Measurements from ENCODE around the gene PARP3. TPM values are rescaled to one million over a fixed set of nuclear protein-coding genes. Genes with fewer than 3 reads are reported as not detected.
A peak's percentile ranks its signal among the peaks of the same experiment; 100 is the strongest.

PARP3 gene
- total RNA-seq, 3 donors from 2014 or later, result 6.6 to 9.4 (median 8.7) TPM

- H3K36me3 Mint-ChIP-seq (ENCODE audit: insufficient read depth), result peaks cover 4% of the 10 kb centered on the region
Observed at GRCh38 chr3:51963951-51964451, 21.8 kb downstream of the PARP3 start.

GRCh38 chr3:51964521-51964920, 22.4 kb downstream of the PARP3 start:
- Mint-ChIP-seq H3K27me3 (ENCODE audit: low read depth) (no peaks in the 10 kb centered on the region), H3K4me1 (ENCODE audit: low read depth) (peaks cover 9% of the 10 kb centered on the region), H3K9me3 (no peaks in the 10 kb centered on the region), H3K36me3 (ENCODE audit: insufficient read depth) (peaks cover 4% of the 10 kb centered on the region), H3K4me3 (no peak overlapping the region)
- ATAC-seq (no peak), DNase-seq (no peak)

More at GRCh38 chr3:51963951-51964451, 21.8 kb downstream of the PARP3 start:
- H3K9me3 Mint-ChIP-seq, result no peaks in the 10 kb centered on the region
- ATAC-seq (no peak), DNase-seq (no peak)
- no peak overlapping the region for H3K4me3 Mint-ChIP-seq
- H3K27me3 Mint-ChIP-seq (ENCODE audit: low read depth), result no peaks in the 10 kb centered on the region
- peaks cover 7% of the 10 kb centered on the region for H3K4me1 Mint-ChIP-seq (ENCODE audit: low read depth)

DNA sequence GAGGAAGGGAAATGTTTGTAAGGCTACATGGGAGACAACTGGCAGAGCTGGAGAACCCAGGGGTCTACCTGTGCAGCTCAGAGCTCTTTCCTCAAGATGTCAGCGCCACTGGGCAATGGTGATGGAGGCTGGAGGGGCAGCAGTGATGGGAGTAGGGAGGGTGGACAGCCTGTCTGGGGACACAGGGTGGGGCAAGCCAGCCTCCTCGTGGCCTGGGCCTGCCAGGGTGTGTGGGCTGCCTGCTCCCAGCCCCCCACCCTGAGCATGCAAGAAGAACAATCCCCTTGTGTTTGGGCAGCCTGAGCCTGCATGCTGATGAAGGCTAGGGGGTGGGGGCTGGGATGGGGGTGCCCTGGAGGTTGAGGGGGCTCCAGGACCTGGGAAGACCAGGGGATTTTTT, 23.9 kb downstream of the PARP3 start:
- peak overlapping the region; percentile 81 for H3K4me3 Mint-ChIP-seq
- no peaks in the 10 kb centered on the region for H3K27me3 Mint-ChIP-seq (ENCODE audit: low read depth)
- no peak for ATAC-seq
- H3K4me1 Mint-ChIP-seq (ENCODE audit: low read depth), result peaks cover 10% of the 10 kb centered on the region
- no peaks in the 10 kb centered on the region for H3K9me3 Mint-ChIP-seq
- DNase-seq, result no peak
- peaks cover 4% of the 10 kb centered on the region for H3K36me3 Mint-ChIP-seq (ENCODE audit: insufficient read depth)

- DNase-seq, result no peak
- H3K27me3 Mint-ChIP-seq (ENCODE audit: low read depth), result no peaks in the 10 kb centered on the region
- peaks cover 10% of the 10 kb centered on the region for H3K4me1 Mint-ChIP-seq (ENCODE audit: low read depth)
- no peak for ATAC-seq
- no peaks in the 10 kb centered on the region for H3K9me3 Mint-ChIP-seq
- H3K36me3 Mint-ChIP-seq (ENCODE audit: insufficient read depth), result no peaks in the 10 kb centered on the region
- peak overlapping the region; percentile 81 for H3K4me3 Mint-ChIP-seq
Observed at GRCh38 chr3:51966486-51966885, 24.3 kb downstream of the PARP3 start.

DNA sequence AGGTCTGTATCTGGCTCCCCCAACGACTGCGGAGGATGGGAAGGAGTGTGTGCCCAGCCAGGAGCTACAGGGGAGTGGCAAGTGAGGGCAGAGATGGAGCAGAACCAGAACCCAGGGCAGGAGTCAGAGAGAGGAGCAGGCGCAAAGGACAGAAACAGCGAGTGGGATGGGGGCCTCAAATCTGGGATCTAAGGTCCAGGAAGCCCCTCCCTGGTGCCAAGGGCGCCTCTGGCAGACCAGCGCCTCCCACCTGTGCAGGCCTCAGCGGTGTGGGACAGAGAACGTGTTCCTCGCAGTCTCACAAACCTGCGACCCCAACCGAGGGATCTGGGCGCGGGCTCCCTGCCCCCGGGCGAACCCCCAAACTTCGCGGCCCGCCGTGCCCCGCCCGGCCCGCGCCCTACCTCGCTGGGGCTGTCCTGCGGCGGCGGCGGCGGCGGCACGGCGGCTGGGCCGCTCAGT, 24.8 kb downstream of the PARP3 start:
- ATAC-seq (peak; percentile 74 to 75), DNase-seq (no peak)
- H3K4me3 Mint-ChIP-seq, result peak overlapping the region; percentile 81
- H3K27me3 Mint-ChIP-seq (ENCODE audit: low read depth), result no peaks in the 10 kb centered on the region
- peaks cover 10% of the 10 kb centered on the region for H3K4me1 Mint-ChIP-seq (ENCODE audit: low read depth)
- no peaks in the 10 kb centered on the region for H3K9me3 Mint-ChIP-seq
- no peaks in the 10 kb centered on the region for H3K36me3 Mint-ChIP-seq (ENCODE audit: insufficient read depth)

GRCh38 chr3:51967384-51968169, 25.4 kb downstream of the PARP3 start, which contains the start of gene PCBP4:
Gene PCBP4 (minus strand): TSS chr3:51967454. CDS start chr3:51961240, 6,214 bp downstream.
- Mint-ChIP-seq H3K9me3 (no peaks in the 10 kb centered on the region), H3K4me1 (ENCODE audit: low read depth) (peaks cover 10% of the 10 kb centered on the region), H3K27me3 (ENCODE audit: low read depth) (no peaks in the 10 kb centered on the region), H3K4me3 (peak within 1 kb of the TSS; percentile 82), H3K36me3 (ENCODE audit: insufficient read depth) (no peaks in the 10 kb centered on the region)
- ATAC-seq, result peak; percentile 76 to 80
- DNase-seq, result no peak

DNA sequence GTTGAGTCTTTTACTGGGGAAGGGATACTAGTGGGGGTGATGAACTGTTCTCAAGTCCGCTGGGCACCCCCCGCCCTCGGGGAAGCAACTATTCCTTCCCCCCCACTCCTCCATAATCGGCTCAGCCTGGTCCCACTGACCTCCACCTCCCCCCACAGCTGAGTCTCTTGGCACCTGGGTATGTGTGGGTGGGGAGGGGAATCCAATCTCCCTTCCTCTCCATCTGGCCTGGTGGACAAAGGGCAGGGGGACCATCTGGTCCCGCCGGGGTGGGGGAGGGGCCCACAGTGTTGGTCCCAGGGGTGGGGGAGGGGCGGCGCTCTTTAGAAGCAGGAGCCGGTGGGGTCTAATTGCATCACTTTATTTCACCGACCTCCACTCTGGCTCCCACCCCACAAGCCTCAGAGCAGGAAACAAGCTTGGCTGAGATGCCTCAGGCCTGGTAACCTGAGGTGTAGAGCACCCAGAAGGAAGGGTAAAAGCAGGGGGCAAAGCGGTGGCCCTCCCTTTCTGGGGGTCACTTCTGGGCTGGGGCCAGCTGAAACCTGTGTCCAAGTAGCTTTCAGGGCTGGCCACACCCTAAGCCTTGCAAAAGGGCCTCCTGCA, 26.1 kb downstream of the PARP3 start:
- no peaks in the 10 kb centered on the region for H3K36me3 Mint-ChIP-seq (ENCODE audit: insufficient read depth)
- no peaks in the 10 kb centered on the region for H3K27me3 Mint-ChIP-seq (ENCODE audit: low read depth)
- H3K4me1 Mint-ChIP-seq (ENCODE audit: low read depth), result peaks cover 10% of the 10 kb centered on the region
- DNase-seq, result no peak
- H3K4me3 Mint-ChIP-seq, result peak overlapping the region; percentile 82
- H3K9me3 Mint-ChIP-seq, result no peaks in the 10 kb centered on the region
- ATAC-seq, result no peak

GRCh38 chr3:51968883-51969678, 26.9 kb downstream of the PARP3 start:
- Mint-ChIP-seq H3K4me3 (peak overlapping the region; percentile 82), H3K36me3 (ENCODE audit: insufficient read depth) (no peaks in the 10 kb centered on the region), H3K9me3 (no peaks in the 10 kb centered on the region), H3K27me3 (ENCODE audit: low read depth) (no peaks in the 10 kb centered on the region), H3K4me1 (ENCODE audit: low read depth) (peaks cover 13% of the 10 kb centered on the region)
- no peak for ATAC-seq
- DNase-seq, result no peak

DNA sequence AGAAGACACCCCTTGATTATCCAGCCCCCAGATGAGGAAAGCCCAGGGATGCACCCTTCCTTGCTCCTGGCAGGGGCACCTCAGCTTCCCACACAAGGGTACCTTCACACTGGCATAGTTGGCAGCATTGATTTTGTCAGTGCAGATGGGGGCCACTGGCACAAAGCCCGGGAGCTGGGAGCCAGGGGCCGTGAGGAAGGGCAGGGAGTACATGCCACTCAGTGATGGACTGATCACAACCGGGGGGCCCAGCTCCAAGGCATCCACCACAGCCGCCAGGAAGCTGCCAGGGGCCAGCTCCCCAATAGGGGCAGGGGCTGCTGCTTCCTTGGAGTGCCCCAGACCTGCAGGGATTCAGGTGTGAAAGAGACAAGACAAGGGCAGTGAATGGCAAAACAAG, 27.7 kb downstream of the PARP3 start:
- Mint-ChIP-seq H3K36me3 (ENCODE audit: insufficient read depth) (no peaks in the 10 kb centered on the region), H3K4me1 (ENCODE audit: low read depth) (peaks cover 17% of the 10 kb centered on the region), H3K4me3 (no peak overlapping the region), H3K27me3 (ENCODE audit: low read depth) (no peaks in the 10 kb centered on the region), H3K9me3 (no peaks in the 10 kb centered on the region)
- no peak for DNase-seq
- no peak for ATAC-seq

- ATAC-seq, result no peak
- no peak overlapping the region for H3K4me3 Mint-ChIP-seq
Observed at GRCh38 chr3:51970606-51971300, 28.6 kb downstream of the PARP3 start.

GRCh38 chr3:51971350-51971749, 29.2 kb downstream of the PARP3 start:
- Mint-ChIP-seq H3K36me3 (ENCODE audit: insufficient read depth) (no peaks in the 10 kb centered on the region), H3K9me3 (no peaks in the 10 kb centered on the region), H3K27me3 (ENCODE audit: low read depth) (no peaks in the 10 kb centered on the region), H3K4me1 (ENCODE audit: low read depth) (peaks cover 20% of the 10 kb centered on the region), H3K4me3 (no peak overlapping the region)
- DNase-seq (no peak), ATAC-seq (no peak)

More at GRCh38 chr3:51970606-51971300, 28.6 kb downstream of the PARP3 start:
- Mint-ChIP-seq H3K4me1 (ENCODE audit: low read depth) (peaks cover 20% of the 10 kb centered on the region), H3K9me3 (no peaks in the 10 kb centered on the region), H3K36me3 (ENCODE audit: insufficient read depth) (no peaks in the 10 kb centered on the region), H3K27me3 (ENCODE audit: low read depth) (no peaks in the 10 kb centered on the region)
- no peak for DNase-seq

- H3K4me3 Mint-ChIP-seq, result peak overlapping the region; percentile 97
- H3K36me3 Mint-ChIP-seq (ENCODE audit: insufficient read depth), result no peaks in the 10 kb centered on the region
- no peaks in the 10 kb centered on the region for H3K9me3 Mint-ChIP-seq
- no peaks in the 10 kb centered on the region for H3K27me3 Mint-ChIP-seq (ENCODE audit: low read depth)
- peaks cover 25% of the 10 kb centered on the region for H3K4me1 Mint-ChIP-seq (ENCODE audit: low read depth)
- DNase-seq (no peak), ATAC-seq (peak; percentile 20 to 24)
Observed at GRCh38 chr3:51974277-51974962, 32.3 kb downstream of the PARP3 start.
